Measurements from ENCODE around the gene UBXN1.
A peak's percentile ranks its signal among the peaks of the same experiment; 100 is the strongest.
"Not testable (repeated sequence)": the region's sequence is repeated elsewhere in the genome, so short reads cannot be mapped to it uniquely, and the experiment has no call there.

The UBXN1 gene

GRCh38 chr11:62676698-62677097 lies 2.2 kb downstream of the UBXN1 start:
- CTCF ChIA-PET, result interaction anchor here (0.7 to 0.8 kb wide), 2 partner anchors 111 to 164 kb away, joined by 3 read pairs; partner anchors contain the start of gene TMEM179B
- TF ChIP-seq HDGF (IDR thresholded peaks at IDR 0.05; ENCODE audit: borderline replicate concordance) (no peak), FOXA1 (IDR thresholded peaks at IDR 0.05) (no peak), NFRKB (IDR thresholded peaks at IDR 0.05) (no peak), SP1 (IDR thresholded peaks at IDR 0.05) (no peak), PKNOX1 (IDR thresholded peaks at IDR 0.05) (no peak), ELF4 (IDR thresholded peaks at IDR 0.05) (no peak), ARNT (IDR thresholded peaks at IDR 0.05) (no peak), ZNF384 (IDR thresholded peaks at IDR 0.05) (no peak)
- POLR2A ChIA-PET, result interaction anchor here (0.6 to 6.0 kb wide), 8 partner anchors 12 to 1387 kb away, joined by 3 to 34 read pairs (median 4); partner anchors contain the start of genes C11orf98, CSKMT, HNRNPUL2 and INTS5
- DNase-seq (ENCODE audit: extremely low spot score), result no peak

DNA sequence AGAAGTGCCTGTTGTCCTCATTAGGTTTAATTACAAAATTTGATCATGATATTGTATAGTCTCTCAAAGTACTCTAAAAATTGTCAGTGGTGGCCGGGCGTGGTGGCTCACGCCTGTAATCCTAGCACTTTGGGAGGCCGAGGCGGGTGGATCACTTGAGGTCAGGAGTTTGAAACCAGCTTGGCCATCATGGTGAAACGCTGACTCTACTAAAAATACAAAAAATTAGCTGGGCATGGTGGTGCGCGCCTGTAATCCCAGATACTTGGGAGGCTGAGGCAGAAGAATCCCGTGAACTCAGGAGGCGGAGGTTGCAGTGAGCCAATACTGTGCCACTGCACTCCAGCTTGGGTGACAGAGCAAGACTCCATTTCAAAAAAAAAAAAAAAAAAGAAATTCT lies 3.5 kb downstream of the UBXN1 start:
- ChIA-PET POLR2A (interaction anchor here (6.0 kb wide), 1 partner anchor 10 kb away, joined by 34 read pairs; the partner anchor contains the start of genes C11orf98 and CSKMT), CTCF (interaction anchor here (0.9 kb wide), 1 partner anchor 84 kb away, joined by 3 read pairs; the partner anchor contains the start of gene TUT1)
- DNase-seq (ENCODE audit: extremely low spot score), result not testable (repeated sequence)

GRCh38 chr11:62673196-62673525 lies 5.7 kb downstream of the UBXN1 start:
- ChIA-PET POLR2A (interaction anchor here (1.8 to 7.2 kb wide), 7 partner anchors 8 to 168 kb away, joined by 7 to 61 read pairs (median 23); partner anchors contain the start of genes C11orf98, CSKMT, GANAB and INTS5), CTCF (interaction anchor here (0.6 kb wide), 1 partner anchor 62 kb away, joined by 7 read pairs; no protein-coding TSS in a partner anchor)
- DNase-seq (ENCODE audit: extremely low spot score), result no peak
- TF ChIP-seq CTBP1 (IDR thresholded peaks at IDR 0.05; ENCODE audit: borderline replicate concordance) (no peak), ZNF384 (IDR thresholded peaks at IDR 0.05) (0 out of 2 replicates have a peak, but pooled peaks have one; percentile 4), SP1 (IDR thresholded peaks at IDR 0.05) (no peak), FOXM1 (IDR thresholded peaks at IDR 0.05; ENCODE audit: borderline replicate concordance) (no peak), FOXA1 (IDR thresholded peaks at IDR 0.05) (no peak)

- DNase-seq (ENCODE audit: extremely low spot score), result peak; percentile 62
- ChIA-PET POLR2A (interaction anchor here (0.7 to 7.2 kb wide), 44 partner anchors 9 to 276 kb away, joined by 3 to 61 read pairs (median 5); partner anchors contain the start of genes B3GAT3, BSCL2, EEF1G and GANAB), CTCF (interaction anchor here (0.5 to 2.1 kb wide), 4 partner anchors 9 to 211 kb away, joined by 3 to 13 read pairs (median 4); no protein-coding TSS in a partner anchor)
- TF ChIP-seq SP1 (IDR thresholded peaks at IDR 0.05), result no peak
- TF ChIP-seq FOXK2 (IDR thresholded peaks at IDR 0.05), result no peak
- TF ChIP-seq CTBP1 (IDR thresholded peaks at IDR 0.05; ENCODE audit: borderline replicate concordance), result 0 out of 2 replicates have a peak, but pooled peaks have one; percentile 6
- TF ChIP-seq LEF1 (IDR thresholded peaks at IDR 0.05; ENCODE audit: borderline replicate concordance), result no peak
- no peak for TF ChIP-seq TARDBP (IDR thresholded peaks at IDR 0.05)
- no peak for TF ChIP-seq FOXM1 (IDR thresholded peaks at IDR 0.05; ENCODE audit: borderline replicate concordance)
- peak; percentile 56 for TF ChIP-seq ELF4 (IDR thresholded peaks at IDR 0.05)
- no peak for TF ChIP-seq ARNT (IDR thresholded peaks at IDR 0.05)
- no peak for TF ChIP-seq ZNF384 (IDR thresholded peaks at IDR 0.05)
- TF ChIP-seq PKNOX1 (IDR thresholded peaks at IDR 0.05), result no peak
- TF ChIP-seq FOXA1 (IDR thresholded peaks at IDR 0.05), result no peak
- no peak for TF ChIP-seq SUZ12 (IDR thresholded peaks at IDR 0.05)
- no peak for TF ChIP-seq BHLHE40 (IDR thresholded peaks at IDR 0.05; ENCODE audit: borderline replicate concordance)
- TF ChIP-seq L3MBTL2 (conservative IDR thresholded peaks at IDR 0.05), result peak; percentile 26; the same call in 1 of the 2 replicates
- no peak for TF ChIP-seq HDGF (IDR thresholded peaks at IDR 0.05; ENCODE audit: borderline replicate concordance)
- TF ChIP-seq NFRKB (IDR thresholded peaks at IDR 0.05), result no peak
Observed at GRCh38 chr11:62671608-62672389, 7.1 kb downstream of the UBXN1 start, which contains the start of the genes LBHD1 and UQCC3. TSS of gene LBHD1 (minus strand) at chr11:62672267. CDS start at chr11:62670031, 2,236 bp downstream. TSS of gene UQCC3 (plus strand) at chr11:62671673. CDS start at chr11:62671746, 73 bp downstream.

GRCh38 chr11:62671236-62671607 lies 7.7 kb downstream of the UBXN1 start:
- TF ChIP-seq L3MBTL2 (conservative IDR thresholded peaks at IDR 0.05) (no peak; the same call in 1 of the 2 replicates), FOXK2 (IDR thresholded peaks at IDR 0.05) (no peak), TARDBP (IDR thresholded peaks at IDR 0.05) (no peak), SUZ12 (IDR thresholded peaks at IDR 0.05) (no peak), ZNF384 (IDR thresholded peaks at IDR 0.05) (no peak), HDGF (IDR thresholded peaks at IDR 0.05; ENCODE audit: borderline replicate concordance) (no peak), CTBP1 (IDR thresholded peaks at IDR 0.05; ENCODE audit: borderline replicate concordance) (no peak), FOXM1 (IDR thresholded peaks at IDR 0.05; ENCODE audit: borderline replicate concordance) (no peak), ELF4 (IDR thresholded peaks at IDR 0.05) (no peak), PKNOX1 (IDR thresholded peaks at IDR 0.05) (no peak), ARNT (IDR thresholded peaks at IDR 0.05) (no peak), BHLHE40 (IDR thresholded peaks at IDR 0.05; ENCODE audit: borderline replicate concordance) (no peak)
- no peak for DNase-seq (ENCODE audit: extremely low spot score)
- CTCF ChIA-PET, result interaction anchor here (1.0 to 2.1 kb wide), 2 partner anchors 10 to 77 kb away, joined by 5 to 13 read pairs; no protein-coding TSS in a partner anchor
- POLR2A ChIA-PET, result interaction anchor here (0.7 to 7.2 kb wide), 41 partner anchors 8 to 275 kb away, joined by 3 to 61 read pairs (median 6); partner anchors contain the start of genes B3GAT3, BSCL2, EEF1G and GANAB

Measured in HEK293T (cell line).